Uterus (tissue), 2 donors: ENCODE results near the gene TOMM5.

Source experiments
- CTCF ChIP-seq, 4 experiments: fragments of 200-600 bp in 2 of 4; fragments of 450-650 bp in 2 of 4; sonication (generic) in 2 of 4; IDR thresholded peaks; one replicate each; pipeline ENCODE4 v1.5.1; 2016 to 2019; ENCODE audit warnings: antibody characterized with exemption in 4 of 4, mild to moderate bottlenecking in 2 of 4, moderate library complexity in 1 of 4
- POLR2A ChIP-seq, 2 donors: fragments of 450-650 bp; IDR thresholded peaks; one replicate each; pipeline ENCODE4 v1.6.1; 2016; ENCODE audit warnings: antibody characterized with exemption in 2 of 2, mild to moderate bottlenecking in 1 of 2, moderate library complexity in 1 of 2

- TF ChIP-seq CTCF (IDR thresholded peaks at IDR 0.05), result no peak
- no peak for TF ChIP-seq POLR2A (IDR thresholded peaks at IDR 0.05)
Observed at GRCh38 chr9:37563806-37564513, 28.4 kb downstream of the TOMM5 start.
